ENCODE data around the gene MARCHF9.

Gene MARCHF9

GRCh38 chr12:57737467-57738460 is 17.1 kb upstream of the MARCHF9 start:
- no peak for DNase-seq

DNA sequence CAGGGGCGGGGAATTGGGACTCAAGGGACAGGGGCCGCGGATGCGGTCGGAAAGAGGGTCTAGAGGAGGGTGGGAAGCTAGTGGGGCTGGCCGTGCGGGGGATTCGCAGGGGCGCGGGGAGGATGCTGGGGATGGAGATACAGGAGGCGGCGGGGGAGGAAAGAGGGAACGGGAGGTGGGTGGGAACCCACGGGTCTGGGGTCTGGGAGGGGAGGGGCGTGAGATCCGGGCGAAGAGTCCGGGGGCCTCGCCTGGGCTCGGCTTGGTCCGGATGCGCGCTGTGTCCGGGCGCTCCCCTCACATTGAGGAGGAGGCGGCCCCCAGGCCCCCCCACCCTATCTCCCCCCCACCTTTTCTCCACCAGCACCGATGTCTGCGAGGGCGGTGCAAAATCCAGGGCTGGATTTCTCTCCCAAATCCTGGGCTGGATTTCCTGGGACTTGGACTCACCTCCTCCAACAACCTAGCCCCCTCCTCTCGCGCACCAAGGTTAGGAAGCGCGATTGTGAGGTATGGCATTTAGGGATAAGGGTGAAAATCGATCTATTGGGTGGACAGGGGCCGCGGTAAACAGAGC is 16.2 kb upstream of the MARCHF9 start, which contains the start of gene AGAP2:
TSS of gene AGAP2 (minus strand) at position 82 of the 577 bp plus-strand sequence. CDS start 496 bp downstream, outside the sequence.
- DNase-seq, result no peak

- no peak for DNase-seq
These were observed 15.5 kb upstream of the MARCHF9 start for GRCh38 chr12:57739387-57739786.

DNA sequence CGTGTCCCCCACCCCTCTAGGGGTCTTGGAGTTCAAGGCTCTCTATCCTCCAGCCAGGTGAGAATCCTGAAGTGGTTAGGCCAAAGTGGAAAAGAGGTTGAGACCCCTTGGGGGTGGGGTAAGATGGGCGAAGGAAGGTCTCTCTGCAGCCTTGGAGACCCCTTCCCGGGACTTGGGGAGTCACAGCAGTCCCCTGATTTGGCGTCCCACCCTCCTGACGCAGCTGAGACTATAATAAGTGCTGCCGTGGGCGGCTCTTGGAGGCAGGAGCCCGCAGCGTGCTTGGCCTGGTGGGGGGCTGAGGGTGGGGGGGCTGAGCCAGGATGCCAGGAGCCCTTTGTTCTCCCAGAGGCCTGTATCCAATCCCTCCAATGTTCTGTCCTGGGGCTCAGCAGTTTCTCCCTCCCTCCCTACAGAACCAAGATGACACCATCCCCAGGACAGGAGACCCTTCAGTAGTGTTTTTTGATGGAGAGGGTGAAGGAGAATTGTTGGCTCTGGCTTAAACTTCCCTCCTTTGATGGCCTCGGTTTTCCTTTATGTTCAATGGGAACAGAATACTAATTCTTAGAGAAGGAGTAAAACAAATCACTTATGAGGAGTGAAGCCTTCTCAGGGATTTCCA is 14.9 kb upstream of the MARCHF9 start:
- DNase-seq, result no peak

DNA sequence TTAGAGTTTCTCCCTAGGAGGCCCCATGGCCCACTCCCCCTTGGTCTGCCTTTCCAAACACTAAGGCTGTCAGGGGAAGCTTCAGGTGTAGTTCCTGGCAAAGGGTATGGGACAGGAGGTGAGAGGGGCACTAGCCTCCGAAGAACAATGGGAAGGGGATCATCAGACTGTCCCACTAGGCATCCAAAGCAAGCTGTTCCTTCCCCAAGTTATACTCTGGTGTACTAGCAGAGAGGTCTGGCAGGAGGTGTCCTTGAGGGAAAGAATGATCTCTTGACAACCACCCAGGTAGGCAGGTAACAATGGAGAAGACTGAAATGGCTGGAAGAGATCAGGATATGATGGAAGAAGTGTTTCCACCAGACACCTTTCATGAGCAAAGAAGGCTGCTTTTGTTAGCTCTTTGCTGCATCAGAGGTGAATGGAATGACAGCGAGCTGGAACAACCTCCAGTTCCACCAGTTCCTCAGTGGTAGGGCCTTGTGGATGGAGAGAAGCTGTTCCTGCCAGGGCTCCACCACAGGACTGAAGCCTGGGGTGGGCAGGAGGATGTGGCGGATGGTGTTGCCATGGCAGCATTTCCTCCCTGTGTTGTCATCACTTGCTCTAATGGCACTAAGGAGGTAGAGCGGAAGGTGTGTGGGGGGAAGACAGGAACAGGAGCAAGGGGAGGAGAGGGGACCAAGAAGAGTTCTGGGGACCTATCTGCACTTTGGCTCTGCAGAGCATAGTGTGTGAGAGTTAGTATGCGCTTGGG is 14.1 kb upstream of the MARCHF9 start:
- DNase-seq, result peak in 1 of 2 donors; percentile 63

DNA sequence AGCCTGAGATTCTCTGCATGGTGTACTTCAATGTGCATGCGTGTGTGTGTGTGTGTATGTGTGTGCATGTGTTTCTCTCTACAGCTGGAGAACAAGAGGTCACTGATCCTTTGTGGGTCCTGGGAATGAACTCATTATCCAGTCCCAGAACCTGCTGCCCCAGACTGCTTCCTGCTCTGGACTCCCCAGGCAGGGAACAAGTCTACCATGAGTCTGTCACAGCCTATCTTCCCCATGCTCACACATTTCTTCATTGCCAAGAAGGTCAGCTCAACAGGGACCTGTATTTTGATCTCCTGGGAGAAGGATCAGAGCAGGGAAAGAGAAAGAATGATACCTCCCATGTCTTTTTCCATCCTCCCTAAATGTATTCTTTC is 13.5 kb upstream of the MARCHF9 start:
- DNase-seq, result no peak

- peak; percentile 18 to 55 for DNase-seq
These were observed 12.8 kb upstream of the MARCHF9 start for GRCh38 chr12:57741844-57742738.

- DNase-seq, result no peak
These were observed 11.1 kb upstream of the MARCHF9 start for GRCh38 chr12:57743769-57744168.

DNA sequence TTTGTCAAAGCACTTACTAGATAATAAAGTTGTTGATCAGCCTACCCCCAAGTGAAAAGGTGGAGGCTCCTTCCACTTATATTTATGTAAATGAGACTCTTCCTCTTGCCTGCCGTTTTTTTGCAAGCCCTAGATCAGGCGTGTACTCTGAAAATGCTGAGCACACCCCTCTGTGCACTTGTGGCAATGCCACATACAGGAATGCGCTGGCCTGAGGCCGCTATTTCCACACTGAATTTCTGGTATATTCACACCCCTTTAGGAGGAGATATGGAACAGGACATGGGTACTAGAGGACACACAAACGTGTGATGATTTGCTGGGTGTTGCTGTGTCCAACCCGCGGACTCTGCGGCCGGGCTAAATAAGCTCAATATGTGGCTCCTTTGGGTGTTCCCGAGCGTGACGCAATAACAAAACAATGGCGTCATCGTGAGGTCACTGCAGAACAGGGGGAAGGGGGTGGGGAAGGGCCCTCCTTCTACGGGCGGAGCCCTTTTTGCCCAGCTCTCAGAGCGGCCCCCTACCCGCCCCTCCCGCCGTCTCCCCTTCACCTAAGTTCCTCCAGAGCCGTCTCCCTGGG is 10.6 kb upstream of the MARCHF9 start:
- peak in 1 of 2 donors; percentile 93 for DNase-seq

- peak; percentile 93 to 99 for DNase-seq
These were observed 10.0 kb upstream of the MARCHF9 start, which contains the start of gene TSPAN31 for GRCh38 chr12:57744777-57745484. TSPAN31 (plus strand) TSS chr12:57745039; CDS start chr12:57745155, 116 bp downstream.

GRCh38 chr12:57745485-57745881 is 9.4 kb upstream of the MARCHF9 start:
- DNase-seq, result no peak

DNA sequence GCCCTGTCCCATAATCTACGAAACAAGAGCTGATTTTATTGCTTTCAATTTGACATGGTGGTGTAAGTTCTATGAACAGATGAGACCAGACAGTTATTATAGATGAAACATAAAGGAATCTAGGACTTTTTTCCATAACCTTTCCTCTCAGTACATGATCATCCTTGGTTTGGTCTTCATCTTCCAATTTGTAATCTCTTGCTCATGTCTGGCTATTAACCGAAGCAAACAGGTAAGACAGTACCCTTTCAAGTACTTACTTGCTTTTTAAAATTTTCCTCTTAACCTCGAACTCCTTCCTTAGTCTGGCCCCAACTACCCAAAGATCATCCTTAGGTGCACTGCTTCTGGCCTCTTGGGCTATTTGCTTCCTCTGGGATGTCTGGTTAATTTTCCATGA is 8.9 kb upstream of the MARCHF9 start:
- DNase-seq, result no peak

GRCh38 chr12:57749061-57749460 is 5.8 kb upstream of the MARCHF9 start:
- no peak for DNase-seq

DNA sequence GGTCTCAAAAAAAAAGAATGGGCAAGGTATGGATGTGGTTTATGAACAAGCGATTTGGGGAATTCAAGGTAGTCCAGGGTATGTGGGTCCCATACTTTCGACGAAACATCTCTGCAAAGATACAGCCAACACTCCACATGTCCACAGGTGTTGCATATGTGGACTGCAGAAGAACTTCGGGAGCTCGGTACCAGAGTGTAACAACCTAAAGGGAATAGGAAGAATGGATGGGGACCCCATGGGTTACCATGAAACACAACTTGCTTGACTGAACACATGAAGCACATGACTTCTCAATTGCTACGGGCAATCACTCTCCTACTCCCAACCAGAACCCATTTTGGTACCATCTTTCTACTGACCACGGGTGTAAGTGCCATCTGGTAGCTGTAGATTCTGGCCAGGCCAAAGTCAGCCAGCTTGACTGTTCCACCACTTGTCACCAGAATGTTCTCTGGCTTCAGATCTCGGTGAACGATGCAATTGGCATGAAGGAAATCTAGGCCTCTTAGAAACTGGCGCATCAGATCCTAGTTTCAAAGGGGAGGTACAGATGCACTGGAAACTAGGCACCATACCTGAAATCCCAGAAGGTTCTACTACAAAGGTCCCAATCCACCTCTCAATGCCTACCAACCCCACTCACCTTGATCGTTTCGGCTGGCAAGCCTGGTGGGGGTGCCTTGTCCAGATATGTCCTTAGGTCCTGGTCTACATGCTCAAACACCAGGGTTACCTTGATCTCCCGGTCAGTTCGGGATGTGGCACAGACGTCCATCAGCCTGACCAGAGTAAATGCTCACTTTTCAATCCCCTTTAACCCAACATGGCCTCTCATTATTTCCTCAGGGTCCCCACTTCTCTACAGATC is 4.1 kb upstream of the MARCHF9 start:
- DNase-seq, result no peak

DNA sequence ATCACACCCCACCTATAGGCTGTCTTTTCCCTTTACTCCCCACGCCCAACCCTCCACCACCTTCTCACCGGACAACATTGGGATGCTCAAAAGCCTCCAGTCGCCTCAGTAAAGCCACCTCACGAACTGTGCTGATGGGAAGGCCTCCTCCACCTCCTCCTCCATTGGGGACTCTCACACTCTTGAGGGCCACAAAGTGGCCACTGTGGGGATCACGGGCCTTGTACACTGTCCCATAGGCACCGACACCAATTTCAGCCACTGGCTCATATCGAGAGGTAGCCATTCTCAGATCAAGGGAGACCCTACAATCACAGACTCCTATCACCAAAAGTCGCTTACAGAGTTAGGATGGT is 3.5 kb upstream of the MARCHF9 start:
- DNase-seq, result no peak

GRCh38 chr12:57751788-57752667 is 2.9 kb upstream of the MARCHF9 start, which contains the start of gene CDK4:
CDK4 (minus strand) TSS chr12:57752310; CDS start chr12:57751717, 593 bp downstream.
- DNase-seq, result peak; percentile 83 to 99

DNA sequence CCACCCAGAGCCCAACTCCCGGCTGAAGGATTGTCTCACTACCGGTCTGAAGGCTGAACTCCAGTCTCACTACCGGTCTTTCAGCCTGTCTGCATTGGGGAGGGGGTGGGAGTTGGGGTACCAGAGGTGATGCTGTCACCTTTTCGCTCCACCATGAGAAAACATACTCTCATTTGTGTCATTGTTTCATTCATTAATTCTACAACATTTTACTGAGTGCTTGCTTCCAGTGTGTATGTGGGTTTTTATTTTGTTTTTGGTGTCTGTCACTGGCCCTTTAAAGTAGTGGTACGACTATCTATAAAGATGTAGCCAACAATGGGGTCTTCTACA is 2.3 kb upstream of the MARCHF9 start:
- no peak for DNase-seq

GRCh38 chr12:57753756-57754337 is 1.1 kb upstream of the MARCHF9 start:
- DNase-seq, result no peak

GRCh38 chr12:57755194-57755453 is 221 bp downstream of the MARCHF9 start:
- DNase-seq, result no peak

Data from bone marrow (tissue), 2 donors.